NCI-H1048 (cell line): ENCODE results near the gene ZNF521.

Experiments used
- DNase-seq: peaks from one replicate; lab custom pipeline; 2025; lab: John Stamatoyannopoulos, UW

ZNF521 gene

DNA sequence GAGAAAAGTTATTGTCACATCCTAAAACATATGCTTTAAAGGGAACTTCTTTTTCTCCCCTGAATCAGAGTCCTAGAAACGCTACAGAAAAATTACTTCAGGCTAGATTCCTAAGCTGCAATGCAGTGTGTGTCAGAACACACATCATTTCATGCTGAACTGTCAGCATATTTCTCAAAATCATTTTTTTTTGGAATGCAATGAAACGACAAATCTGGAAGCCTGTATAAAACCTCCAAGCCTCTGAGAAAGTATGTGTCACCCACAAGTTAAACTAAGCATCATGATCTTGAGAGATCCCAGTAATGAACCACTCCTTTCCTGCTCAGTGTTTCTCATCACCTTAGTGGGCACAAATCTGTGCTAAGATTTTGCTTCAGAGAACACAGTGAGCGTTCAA is 276.2 kb downstream of the ZNF521 start:
- DNase-seq: no peak

- DNase-seq: no peak
These were observed 276.6 kb downstream of the ZNF521 start for GRCh38 chr18:25075331-25075730.

- DNase-seq: no peak
These were observed 277.0 kb downstream of the ZNF521 start for GRCh38 chr18:25074925-25075324.

DNA sequence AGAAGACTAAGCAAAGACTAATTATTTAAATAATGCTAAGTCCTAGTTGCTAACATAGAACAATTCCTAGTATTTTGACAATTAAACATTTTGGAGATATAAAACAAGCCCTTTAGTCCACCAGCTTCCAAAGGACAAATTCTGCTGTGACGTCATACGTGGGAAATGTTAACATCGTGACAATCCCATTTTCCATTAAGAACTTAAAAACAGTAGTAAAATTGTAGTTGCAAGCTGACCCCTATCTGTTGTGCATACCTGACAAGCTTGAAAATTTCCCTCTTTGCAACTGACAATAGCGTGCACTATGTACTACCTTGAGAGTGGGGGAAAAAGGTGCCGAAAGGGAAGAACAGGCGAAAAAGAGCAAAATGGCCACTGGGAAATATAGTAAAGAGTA is 279.8 kb downstream of the ZNF521 start:
- no peak for DNase-seq

DNA sequence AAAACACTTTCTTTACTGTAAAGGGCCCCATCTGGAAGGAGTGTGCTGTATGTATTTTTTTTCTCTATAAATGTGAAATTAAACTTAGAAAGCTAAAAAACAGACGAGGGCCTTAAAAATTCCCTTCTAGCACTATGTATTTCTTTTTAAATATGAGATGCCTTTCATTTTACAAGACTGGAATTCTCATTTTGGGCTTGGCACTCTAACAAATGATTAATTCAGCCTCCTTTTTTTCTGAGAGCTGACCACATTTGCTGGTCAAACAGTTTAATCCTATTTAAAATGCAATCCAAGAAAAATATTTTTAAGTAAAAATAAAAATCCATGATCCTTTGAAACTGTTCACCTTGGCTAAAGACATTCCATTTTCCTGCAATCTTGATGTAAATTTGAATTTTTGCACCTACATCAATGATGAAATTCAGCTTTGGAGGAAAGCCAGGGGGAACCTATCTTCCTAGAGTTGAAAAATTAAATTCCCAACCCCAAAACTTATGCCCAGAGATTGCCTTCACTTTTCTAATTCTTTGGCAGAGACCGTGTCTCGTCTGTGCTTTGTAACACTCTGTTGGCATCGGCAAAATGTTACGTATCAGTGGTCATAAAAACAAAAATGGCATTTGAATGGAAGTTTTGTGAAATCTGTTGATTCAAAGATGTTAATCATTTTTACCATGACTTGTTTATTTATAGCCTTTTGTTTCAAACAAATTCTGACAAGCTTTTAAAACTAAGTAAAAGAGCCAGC is 284.5 kb downstream of the ZNF521 start:
- DNase-seq: no peak

DNA sequence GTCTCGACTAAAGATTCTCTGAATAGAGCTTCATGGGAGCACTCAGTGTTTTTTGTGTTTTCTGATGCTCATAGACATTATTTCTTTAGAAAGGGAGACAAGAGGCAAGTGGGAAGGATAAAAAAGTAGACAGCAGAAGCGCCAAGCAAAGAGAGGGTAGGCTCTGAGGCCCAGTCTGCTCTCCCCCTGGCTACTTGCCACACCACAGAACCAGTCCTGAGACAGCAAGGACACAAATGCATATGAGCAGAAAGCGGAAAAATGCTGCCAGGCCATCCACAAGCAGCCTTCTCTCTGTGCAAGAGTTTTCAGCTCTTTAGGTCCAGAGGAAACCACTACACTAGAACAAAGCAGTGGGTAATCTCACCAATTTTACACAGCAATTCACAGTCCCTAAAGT is 285.4 kb downstream of the ZNF521 start:
- no peak for DNase-seq

- no peak for DNase-seq
These were observed 289.2 kb downstream of the ZNF521 start for GRCh38 chr18:25062720-25063119.

DNA sequence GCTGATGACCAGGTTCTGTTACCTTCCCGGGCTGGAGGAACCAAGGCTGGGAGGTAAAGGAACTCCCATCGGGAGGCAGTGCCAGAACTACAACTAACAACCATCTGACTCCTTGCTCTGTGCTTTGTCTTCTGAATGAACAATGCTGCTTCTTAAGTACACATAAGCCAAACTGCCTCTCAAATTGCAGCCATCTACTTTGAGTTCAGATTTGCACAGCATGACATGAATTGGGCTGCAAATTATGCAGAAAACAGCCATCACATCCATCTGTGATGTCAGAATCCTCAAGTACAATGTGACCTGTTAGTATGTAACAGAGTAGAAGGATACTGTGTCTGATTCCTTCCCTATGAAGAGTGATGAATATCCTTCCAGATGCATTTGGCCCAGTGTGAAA is 290.6 kb downstream of the ZNF521 start:
- DNase-seq: no peak

DNA sequence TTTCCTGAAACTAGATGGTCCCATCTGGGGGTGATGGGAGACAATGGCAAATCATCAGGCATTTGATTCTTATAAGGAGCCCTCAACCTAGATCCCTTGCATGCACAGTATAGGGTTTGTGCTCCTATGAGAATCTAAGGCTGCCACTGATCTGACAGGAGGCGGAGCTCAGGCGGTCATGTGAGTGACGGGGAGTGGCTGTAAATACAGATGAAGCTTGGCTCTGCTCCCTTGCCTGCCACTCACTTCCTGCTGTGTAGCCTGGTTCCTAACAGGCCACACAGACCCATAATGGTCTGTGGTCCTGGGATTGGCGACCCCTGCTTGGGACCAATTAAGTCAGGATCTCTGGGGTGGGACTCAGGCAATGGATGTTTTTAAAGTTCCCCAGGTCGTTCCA is 293.4 kb downstream of the ZNF521 start:
- no peak for DNase-seq

- DNase-seq: no peak
These were observed 294.4 kb downstream of the ZNF521 start for GRCh38 chr18:25057491-25058050.

GRCh38 chr18:25056429-25056828 is 295.5 kb downstream of the ZNF521 start:
- no peak for DNase-seq

DNA sequence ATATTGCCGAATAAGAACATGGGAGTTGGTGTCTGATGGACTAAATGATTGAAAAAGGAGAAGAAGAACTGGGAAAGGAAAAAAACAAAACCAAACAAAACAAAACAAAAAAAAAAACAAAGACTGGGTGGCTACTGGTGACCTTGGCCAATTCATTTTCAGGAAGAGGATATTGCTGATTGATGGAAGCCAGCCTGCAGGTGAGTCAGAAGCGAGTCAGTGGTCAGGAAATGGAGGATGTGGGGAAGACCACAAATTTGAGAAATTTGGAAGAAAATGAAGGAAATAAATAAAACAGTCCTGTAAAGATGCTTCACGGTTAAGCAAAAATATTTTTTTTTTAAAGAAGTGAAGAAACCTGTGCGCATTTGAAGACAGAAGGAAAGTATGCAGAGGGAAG is 296.9 kb downstream of the ZNF521 start:
- DNase-seq: no peak

- DNase-seq: no peak
These were observed 298.5 kb downstream of the ZNF521 start for GRCh38 chr18:25053466-25053865.

- DNase-seq: no peak
These were observed 299.4 kb downstream of the ZNF521 start for GRCh38 chr18:25052511-25052921.

- DNase-seq: no peak
These were observed 301.4 kb downstream of the ZNF521 start for GRCh38 chr18:25050605-25051004.

GRCh38 chr18:25047983-25048382 is 304.0 kb downstream of the ZNF521 start:
- no peak for DNase-seq

GRCh38 chr18:25047421-25047820 is 304.5 kb downstream of the ZNF521 start:
- no peak for DNase-seq

GRCh38 chr18:25044694-25045093 is 307.3 kb downstream of the ZNF521 start:
- DNase-seq: no peak

DNA sequence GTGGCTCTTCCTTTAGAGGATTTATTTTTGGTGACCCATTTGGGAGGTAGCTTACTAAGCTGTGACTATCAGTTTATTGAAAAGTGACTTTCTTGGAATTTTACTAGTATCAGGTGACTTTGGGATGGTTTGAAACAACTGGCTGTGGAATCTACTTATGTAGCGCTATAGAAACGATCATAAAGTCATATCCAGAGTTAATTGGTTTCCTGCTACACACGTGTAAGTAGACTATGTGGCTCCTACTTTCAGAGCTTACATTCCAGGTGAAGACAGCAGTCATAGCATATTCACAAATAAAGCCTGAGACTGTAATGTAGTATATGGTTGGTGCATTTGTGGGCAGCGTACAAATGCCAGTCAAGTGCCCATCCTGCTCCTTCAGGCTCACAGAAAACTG is 308.9 kb downstream of the ZNF521 start:
- DNase-seq: no peak

- DNase-seq: no peak
These were observed 309.3 kb downstream of the ZNF521 start for GRCh38 chr18:25042641-25043051.

DNA sequence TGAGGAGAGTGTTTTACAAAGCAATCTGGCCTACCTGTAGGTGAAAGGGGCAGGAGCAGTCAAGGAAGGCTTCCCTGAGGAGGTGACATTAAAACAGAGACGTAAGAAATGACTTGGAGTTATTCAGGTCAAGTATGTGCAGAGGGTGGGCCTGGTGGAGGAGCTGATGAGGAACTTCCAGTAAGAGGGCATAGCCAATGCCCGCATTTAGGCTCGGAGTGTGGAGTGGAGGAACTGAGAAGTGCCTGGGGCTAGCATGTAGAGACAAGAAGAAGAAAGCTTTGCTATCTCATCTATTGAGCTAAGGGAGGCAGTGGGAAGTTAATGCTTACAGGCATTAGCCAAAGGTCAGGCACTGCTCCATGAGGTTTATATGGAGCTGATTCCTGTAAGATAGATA is 312.2 kb downstream of the ZNF521 start:
- no peak for DNase-seq

DNA sequence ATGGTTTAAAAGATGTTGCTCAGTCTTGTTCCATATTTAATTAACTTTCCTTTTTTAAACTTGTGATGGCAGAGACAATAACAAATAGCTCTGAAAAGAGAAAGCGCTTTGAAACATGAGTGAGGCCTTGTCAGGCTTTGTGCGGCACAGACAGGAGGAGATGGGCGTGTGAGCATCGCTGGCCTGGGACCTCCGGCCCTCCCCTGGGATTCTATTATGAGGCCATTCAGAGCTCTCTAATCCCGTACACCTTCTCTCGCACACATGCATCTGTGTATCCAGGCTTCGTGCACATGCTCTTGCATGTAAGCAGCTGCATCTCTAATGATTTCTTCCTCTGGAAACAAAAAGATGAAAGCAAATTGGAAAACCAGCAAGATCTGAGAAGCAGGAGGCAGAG is 313.7 kb downstream of the ZNF521 start:
- DNase-seq: no peak

GRCh38 chr18:25033747-25034471 is 318.1 kb downstream of the ZNF521 start:
- DNase-seq: no peak
